K562 (cell line): ENCODE results near the gene CDT1.
"Not testable (repeated sequence)": the region's sequence is repeated elsewhere in the genome, so short reads cannot be mapped to it uniquely, and the experiment has no call there.

Source experiments
- ARNT ChIP-seq, 2 experiments: fragments of 450-650 bp; IDR thresholded peaks; 2 replicates each; pipeline ENCODE4 v1.6.1; 2016; ENCODE audit warnings: mild to moderate bottlenecking in 1 of 2
- ATF2 ChIP-seq: sonication (generic); formaldehyde crosslinking; IDR thresholded peaks from 2 replicates; pipeline ENCODE4 v1.8.1; 2022; ENCODE audit warnings: missing genetic modification reagents
- BMI1 ChIP-seq: fragments of 150-350 bp; IDR thresholded peaks from 2 replicates; pipeline ENCODE4 v1.6.1; 2014; ENCODE audit warnings: low read length
- CBX5 ChIP-seq: IDR thresholded peaks from 2 replicates; pipeline ENCODE4 v1.6.1; 2014; ENCODE audit warnings: low read depth, borderline replicate concordance
- FOXO4 ChIP-seq: fragments of 450-650 bp; formaldehyde crosslinking; IDR thresholded peaks from 2 replicates; pipeline ENCODE4 v1.4.0; 2020; ENCODE audit warnings: mild to moderate bottlenecking, moderate library complexity
- IRF9 ChIP-seq: fragments of 450-650 bp; IDR thresholded peaks from 2 replicates; pipeline ENCODE4 v1.6.1; 2016; ENCODE audit warnings: missing biosample characterization, missing genetic modification characterization
- POLR2A ChIP-seq: fragments of 450-650 bp; conservative IDR thresholded peaks from 2 replicates; pipeline ENCODE4 v1.6.1; 2016

- TF ChIP-seq POLR2A; ARNT (IDR thresholded peaks at IDR 0.05); ATF2 (CRISPR knock-in tag); IRF9 (tag); FOXO4 (CRISPR knock-in tag); CBX5; BMI1: not testable (repeated sequence)
Measured at GRCh38 chr16:88823646-88824045, 20.1 kb downstream of the CDT1 start.
